CD4-positive, alpha-beta T cell treated with Interleukin-4 for 4 hours (primary cell): ENCODE results near the gene SLC25A36.

Experiments used
- DNase-seq: peaks from one replicate; pipeline ENCODE4 v3.0.0-alpha.2; 2020

Gene SLC25A36

GRCh38 chr3:140941434-140942220 is at the start of gene SLC25A36:
SLC25A36 (plus strand) TSS chr3:140941836; CDS start chr3:140942055, 219 bp downstream.
- peak; percentile 95 for DNase-seq

DNA sequence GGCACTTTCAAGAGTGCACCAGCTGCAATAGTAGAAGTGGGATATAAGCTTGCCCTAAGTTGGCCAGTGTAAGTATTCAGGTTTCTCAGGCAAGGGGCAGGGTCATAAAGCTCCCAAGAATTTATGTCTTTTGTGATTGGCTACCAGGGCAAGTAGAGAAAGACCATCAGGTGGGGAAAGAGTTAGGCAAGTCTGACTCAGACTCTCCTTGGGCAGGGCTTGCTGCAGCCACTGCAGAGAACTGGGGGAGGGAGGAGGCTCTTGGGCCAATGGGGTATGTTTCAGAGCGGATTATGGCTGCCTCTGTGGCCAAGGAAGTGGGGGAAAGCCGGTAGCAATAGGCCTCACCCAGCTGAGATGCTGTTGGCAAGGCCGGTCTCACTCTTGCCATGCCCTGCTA is 44.6 kb upstream of the SLC25A36 start:
- no peak for DNase-seq

DNA sequence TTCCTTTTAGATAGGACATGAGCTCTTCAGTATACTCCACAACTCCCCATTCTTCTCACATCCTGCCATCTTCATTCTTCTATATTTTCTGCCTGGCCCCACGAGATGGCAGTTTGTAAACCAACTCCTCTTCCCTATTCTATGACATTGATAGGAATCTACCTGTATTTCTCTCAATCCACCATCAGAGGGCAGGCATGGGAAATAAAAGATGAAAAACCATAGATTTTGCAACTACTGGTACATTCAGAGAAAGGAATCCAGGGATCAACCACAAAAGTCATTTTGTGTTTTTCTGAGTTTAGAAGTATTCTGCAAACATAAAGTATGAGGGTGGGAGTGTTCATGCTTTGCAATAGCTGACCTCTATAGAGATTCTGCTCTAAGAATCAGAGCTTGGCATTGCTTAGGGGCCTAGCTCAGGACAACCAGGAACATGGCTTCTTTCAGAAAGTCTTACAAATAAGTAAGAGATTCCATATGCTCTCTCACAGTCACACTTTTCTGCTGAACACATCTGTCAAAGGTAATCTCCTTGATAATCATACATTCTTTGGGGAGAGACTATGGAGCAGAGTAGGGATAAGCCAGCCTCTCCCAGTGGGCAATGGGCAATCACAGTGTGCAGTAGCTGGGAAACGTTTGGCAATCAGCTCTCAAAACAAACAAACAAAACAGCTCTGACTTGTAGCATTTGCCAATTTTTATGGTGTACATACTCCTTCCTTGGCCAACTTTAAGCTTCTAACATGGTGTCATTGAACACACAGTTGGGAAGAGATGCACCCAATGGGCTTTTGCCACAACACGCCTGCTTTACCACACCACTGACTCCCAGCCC is 43.1 kb upstream of the SLC25A36 start:
- peak; percentile 50 for DNase-seq

- DNase-seq, result no peak
Observed at GRCh38 chr3:140899363-140899762, 42.3 kb upstream of the SLC25A36 start.

DNA sequence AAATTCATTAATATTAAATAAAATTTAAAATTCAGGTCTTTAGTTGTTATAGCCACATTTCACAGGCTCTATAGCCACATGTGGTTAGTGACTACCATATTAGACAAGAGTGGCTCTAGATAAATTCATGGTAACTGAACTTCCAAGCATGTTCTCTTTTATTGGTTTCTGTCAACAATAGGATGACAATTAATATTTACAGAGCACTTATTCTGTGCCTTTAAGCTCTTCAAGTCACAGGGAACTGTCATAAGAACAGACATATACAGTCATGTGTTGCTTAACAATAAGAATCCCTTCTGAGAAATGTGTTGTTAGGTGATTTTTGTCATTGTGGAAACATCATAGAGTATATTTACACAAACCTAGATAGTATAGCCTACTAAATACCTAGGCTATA is 38.8 kb upstream of the SLC25A36 start:
- DNase-seq, result no peak

DNA sequence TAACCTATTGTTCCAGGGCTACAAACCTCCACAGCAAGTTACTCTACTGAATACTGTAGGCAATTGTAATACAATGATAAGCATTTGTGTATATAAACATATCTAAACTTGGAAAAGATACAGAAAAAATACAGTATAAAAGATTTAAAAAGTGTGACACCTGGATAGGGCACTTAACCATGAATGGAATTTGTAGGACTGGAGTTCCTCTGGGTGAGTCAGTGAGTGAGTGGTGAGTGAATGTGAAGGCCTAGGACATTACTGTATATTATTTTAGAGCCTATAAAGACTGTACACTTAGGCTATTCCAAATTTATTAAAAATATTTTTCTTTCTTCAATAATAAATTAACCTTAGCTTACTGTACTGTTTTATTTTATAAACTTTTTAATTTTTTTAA is 38.4 kb upstream of the SLC25A36 start:
- no peak for DNase-seq

GRCh38 chr3:140904521-140904920 is 37.1 kb upstream of the SLC25A36 start:
- no peak for DNase-seq

- DNase-seq, result no peak
Observed at GRCh38 chr3:140905559-140905958, 36.1 kb upstream of the SLC25A36 start.

DNA sequence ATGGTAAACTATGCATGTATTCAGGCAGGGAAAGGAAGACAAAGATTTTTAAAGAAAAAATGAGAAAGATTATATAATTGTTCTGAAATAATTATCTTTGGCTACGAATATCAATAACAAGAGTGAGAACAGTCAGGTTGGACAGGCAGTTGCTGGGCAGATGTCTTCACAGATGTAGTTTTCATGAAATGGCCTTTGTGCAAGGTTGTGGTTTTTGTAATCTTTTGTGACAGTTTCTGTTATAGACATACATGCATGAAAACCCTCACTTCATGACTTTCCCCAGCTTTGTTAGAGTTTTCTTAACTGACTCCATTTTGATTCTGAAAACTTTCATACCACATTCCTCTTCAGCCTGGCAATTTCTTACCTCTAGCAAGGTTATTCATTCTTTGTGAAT is 34.9 kb upstream of the SLC25A36 start:
- no peak for DNase-seq

DNA sequence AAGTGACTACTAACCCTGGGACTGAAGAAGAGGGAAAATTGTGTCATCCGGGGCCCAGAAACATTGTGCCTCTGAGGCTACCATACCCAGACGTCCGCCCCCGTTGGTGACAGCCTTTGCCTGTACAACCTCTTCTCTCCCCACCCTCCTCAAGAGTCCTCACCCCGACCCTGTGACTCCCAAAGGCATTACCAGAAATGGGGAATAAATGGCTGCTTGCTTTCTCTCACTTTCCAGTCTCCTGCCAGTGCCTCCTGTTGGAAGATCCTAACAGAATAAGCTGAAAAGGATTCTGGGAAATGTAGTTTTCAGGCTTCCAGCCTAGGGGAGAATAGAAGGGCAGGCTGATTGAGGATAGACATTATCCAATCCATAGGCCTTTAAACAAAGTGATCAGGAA is 30.8 kb upstream of the SLC25A36 start:
- DNase-seq, result no peak

DNA sequence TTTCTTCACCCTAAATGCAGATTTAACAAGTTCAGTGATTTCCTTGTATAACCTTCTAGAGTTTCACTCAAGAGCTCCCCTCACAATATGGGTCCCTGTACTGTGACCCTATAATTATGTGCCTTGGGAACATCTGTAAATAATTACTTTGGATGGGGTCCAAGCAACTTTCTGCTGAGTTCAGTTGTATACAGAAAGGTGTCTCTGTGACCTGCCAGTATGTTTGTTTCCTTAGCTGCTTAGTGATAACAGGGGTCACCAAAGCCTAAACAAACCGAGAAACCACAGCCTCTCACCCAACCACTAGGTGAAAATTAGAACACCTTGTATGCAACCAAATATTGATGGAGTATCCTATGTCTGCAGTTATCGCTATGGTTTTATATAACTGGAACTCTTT is 29.8 kb upstream of the SLC25A36 start:
- no peak for DNase-seq

DNA sequence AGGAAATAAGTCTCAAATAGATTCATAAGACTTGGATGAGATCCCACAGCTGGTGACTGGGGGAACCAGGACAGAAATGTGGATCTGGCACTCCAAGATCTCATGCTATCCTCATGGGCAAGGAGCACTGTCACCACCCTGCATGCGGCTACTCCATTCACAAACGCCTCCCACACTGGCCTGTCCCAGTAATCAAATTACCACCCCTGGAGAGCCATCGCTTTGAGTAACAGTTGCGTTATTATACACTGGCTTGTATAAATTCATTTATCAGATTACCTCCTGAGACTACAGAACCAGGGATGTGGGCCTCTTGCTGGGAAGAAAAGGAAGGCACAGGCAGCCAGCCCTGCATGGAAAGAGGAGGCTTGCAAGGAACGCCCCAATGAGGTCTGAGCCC is 27.9 kb upstream of the SLC25A36 start:
- DNase-seq, result no peak

DNA sequence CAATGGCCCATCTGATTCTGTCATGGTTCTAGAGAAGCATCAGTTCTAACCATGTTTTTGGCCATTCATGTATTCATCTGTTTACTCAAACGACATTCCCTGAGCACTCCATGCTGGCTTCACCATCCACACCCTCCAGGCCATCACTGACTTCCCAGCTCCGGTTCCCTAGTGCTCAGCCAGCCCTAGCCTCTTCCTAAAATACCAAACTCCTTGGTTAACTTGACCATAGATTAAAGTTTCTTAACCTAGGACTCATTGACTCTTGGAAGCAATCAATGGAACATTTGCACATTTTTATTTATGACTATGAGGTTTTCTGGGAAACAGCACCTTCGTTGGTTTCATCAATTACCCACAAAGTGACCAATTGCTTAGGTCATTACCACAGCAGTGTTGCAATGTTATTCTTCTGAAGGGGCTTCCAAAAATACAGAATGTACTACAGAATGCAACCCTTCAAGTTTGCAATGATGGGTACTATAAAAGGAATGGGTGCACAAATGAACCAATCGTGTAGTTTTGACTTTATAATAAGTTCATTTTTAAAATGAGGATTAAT is 27.2 kb upstream of the SLC25A36 start:
- DNase-seq, result no peak

GRCh38 chr3:140916603-140917002 is 25.0 kb upstream of the SLC25A36 start:
- DNase-seq, result no peak

DNA sequence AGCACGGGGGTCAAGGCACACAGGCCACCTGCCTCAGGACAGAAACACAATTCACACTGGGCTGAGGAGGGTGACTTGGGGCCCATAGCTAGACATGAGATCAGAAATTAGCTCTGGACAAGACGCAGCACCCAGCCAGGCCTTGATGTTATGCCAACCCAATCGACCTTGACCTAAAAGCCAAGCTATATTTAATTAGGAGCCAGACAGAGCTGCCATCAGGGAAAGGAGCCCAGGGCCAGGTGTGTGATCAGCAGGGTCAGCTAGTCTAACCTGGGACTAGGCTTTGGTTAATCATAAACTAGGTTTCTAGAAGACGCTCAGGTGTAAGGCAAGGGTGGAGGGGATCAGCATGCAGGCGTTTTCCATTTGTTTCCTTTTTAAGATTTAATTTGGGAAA is 23.9 kb upstream of the SLC25A36 start:
- no peak for DNase-seq

DNA sequence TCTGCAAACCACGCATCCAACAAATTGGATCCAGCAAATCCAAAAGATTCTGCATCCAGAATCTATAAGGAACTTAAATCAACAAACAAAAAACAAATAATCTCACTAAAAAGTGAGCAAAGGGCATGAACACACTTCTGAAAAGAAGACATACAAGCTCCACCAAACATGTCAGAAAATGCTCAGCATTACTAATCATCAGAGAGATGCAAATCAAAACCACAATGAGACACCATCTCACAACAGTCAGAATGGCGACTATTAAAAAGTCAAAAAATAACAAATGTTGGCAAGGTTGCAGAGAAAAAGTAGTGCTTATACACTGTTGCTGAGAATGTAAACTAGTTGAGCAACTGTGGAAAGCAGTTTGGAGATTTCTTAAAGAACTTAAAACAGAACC is 21.6 kb upstream of the SLC25A36 start:
- DNase-seq, result no peak

GRCh38 chr3:140922634-140923033 is 19.0 kb upstream of the SLC25A36 start:
- DNase-seq, result peak; percentile 11

- no peak for DNase-seq
Observed at GRCh38 chr3:140924097-140924873, 17.4 kb upstream of the SLC25A36 start.

DNA sequence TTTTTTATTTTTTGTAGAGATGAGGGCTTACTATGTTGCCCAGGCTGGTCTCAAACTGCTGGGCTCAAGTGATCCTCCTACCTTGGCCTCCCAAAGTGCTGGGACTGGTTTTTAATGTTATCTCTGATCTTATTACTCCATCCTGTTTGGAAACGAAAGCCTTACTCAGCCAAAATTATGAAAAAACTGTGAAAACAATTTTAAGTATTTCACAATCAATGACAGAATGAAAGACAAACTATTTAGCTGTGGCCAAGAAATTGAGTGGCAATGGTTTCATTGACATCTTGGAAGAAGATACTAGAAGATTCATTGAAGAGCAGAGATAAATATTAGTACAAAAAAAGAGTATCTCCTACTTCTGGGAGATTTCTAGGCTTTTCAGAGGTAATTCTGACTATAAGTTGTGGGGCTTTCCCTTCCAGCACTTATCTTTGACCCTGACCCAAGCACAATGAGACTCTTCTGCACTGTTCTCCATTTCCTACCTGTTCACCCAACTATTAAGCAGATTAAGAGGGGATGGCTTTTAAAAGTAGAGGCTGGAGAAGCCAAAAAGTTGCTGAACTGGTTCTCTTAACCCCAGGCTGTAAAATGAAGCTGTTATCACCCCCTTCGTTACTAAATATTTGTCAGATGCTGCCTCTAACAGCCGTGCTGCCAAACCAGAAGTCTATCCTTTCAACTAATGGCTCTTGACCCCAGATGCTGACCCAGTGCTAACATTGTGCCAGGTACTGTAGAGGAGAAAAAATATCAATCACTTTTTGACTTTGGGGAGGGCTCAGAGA is 14.2 kb upstream of the SLC25A36 start:
- DNase-seq, result no peak

DNA sequence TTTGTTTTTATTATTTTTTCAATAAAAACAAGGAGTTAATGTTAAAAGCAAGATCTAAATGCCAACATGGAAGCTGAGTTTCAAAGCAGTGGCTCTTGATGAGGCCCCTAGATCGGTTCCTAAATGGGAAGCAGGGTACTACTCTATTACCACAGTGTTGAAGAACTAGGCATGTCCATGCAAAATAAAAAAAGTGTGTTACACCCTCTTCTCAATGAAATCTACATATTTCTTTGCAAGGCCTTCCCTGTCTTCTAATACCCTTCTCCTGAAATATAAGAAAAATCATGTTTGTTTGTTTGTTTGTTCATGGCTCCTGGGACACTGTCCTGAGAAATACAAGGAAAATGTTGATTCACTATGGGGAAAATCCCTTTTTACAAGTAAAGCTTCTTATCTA is 12.2 kb upstream of the SLC25A36 start:
- no peak for DNase-seq

- no peak for DNase-seq
Observed at GRCh38 chr3:140931016-140931454, 10.6 kb upstream of the SLC25A36 start.

- DNase-seq, result no peak
Observed at GRCh38 chr3:140931801-140932200, 9.8 kb upstream of the SLC25A36 start.
